ENCODE data around the gene RNF133.
"Not testable (repeated sequence)": the region's sequence is repeated elsewhere in the genome, so short reads cannot be mapped to it uniquely, and the experiment has no call there.

Gene RNF133

DNA sequence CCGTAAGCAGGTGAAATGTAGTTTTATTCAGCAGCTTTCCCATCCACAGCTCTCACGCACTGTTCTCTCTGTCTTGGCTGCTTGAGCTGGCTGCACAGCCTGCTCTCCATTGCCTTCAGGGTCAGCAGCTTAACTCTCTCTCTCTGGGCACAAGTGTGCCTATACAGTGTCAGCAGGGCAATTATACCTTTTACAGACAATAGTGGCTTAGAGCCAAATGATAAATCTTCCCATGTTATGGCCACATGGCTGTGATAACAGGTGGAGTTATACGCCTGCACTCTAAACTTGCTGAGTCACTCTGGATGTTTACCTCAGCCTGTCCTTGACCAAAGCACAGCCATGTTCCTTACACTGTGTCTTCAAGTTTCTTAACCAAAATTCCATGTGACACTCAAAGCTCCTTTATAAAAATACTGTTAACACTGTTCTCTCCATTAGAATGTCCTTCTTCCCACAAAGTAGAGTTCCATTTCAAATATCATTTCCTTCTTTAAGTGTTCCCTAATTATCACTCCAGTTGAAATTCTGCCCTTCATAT lies 6.1 kb downstream of the RNF133 start:
- H3K36me3 ChIP-seq (ENCODE audit: control insufficient read depth in 5 of 5, insufficient read depth in 5 of 5, low read length in 5 of 5), result no peaks in the 10 kb centered on the region
- no peak overlapping the region for H3K9ac ChIP-seq (ENCODE audit: low read length in 5 of 5)
- no peak overlapping the region for H3K4me3 ChIP-seq (ENCODE audit: low read depth in 1 of 5, low read length in 5 of 5)
- no peak overlapping the region for H3K27ac ChIP-seq (ENCODE audit: low read depth, low read length)
- H3K4me1 ChIP-seq (ENCODE audit: control insufficient read depth in 5 of 5, insufficient read depth in 5 of 5, low read length in 5 of 5), result no peaks in the 10 kb centered on the region
- H3K9me3 ChIP-seq (ENCODE audit: control insufficient read depth in 5 of 5, low read length in 5 of 5), result no peaks in the 10 kb centered on the region
- no peaks in the 10 kb centered on the region for H3K27me3 ChIP-seq (ENCODE audit: control insufficient read depth in 5 of 5, insufficient read depth in 4 of 5, low read length in 5 of 5)

DNA sequence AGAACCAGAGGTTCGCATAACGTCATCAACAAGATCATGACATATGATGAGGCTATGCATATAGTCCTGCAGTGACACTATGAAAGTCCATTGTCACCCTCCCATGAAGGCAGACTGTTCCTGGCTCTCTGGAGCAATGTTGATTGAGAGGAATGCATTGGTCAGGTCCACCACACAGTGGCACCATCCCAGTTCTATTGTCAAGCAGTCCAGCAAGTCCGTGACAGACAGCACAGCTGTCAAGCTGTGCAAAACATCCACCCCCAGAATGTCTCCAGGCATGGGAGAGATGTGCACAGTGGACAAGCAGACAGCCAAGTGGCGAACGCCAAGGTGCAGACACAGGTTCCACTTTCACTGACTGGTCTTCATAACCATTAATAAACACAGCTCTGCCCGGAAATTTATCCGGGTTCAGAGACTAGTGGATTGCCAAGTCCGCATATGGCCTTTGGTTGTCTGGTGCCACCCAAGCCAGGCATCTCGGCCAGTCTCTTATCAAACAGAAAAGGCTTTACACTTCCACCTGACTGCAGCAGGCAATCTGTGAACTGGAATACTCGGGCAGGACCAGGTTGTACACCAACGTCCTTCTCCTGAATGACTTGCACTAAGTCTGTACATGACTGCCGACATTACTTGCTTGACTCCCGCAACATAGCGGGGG lies 7.2 kb downstream of the RNF133 start:
- Histone ChIP-seq H3K27me3 (ENCODE audit: control insufficient read depth in 5 of 5, insufficient read depth in 4 of 5, low read length in 5 of 5) (no peaks in the 10 kb centered on the region), H3K9me3 (ENCODE audit: control insufficient read depth in 5 of 5, low read length in 5 of 5) (no peaks in the 10 kb centered on the region), H3K27ac (ENCODE audit: low read depth, low read length) (no peak overlapping the region), H3K4me3 (ENCODE audit: low read depth in 1 of 5, low read length in 5 of 5) (no peak overlapping the region), H3K9ac (ENCODE audit: low read length in 5 of 5) (no peak overlapping the region), H3K4me1 (ENCODE audit: control insufficient read depth in 5 of 5, insufficient read depth in 5 of 5, low read length in 5 of 5) (no peaks in the 10 kb centered on the region), H3K36me3 (ENCODE audit: control insufficient read depth in 5 of 5, insufficient read depth in 5 of 5, low read length in 5 of 5) (no peaks in the 10 kb centered on the region)

DNA sequence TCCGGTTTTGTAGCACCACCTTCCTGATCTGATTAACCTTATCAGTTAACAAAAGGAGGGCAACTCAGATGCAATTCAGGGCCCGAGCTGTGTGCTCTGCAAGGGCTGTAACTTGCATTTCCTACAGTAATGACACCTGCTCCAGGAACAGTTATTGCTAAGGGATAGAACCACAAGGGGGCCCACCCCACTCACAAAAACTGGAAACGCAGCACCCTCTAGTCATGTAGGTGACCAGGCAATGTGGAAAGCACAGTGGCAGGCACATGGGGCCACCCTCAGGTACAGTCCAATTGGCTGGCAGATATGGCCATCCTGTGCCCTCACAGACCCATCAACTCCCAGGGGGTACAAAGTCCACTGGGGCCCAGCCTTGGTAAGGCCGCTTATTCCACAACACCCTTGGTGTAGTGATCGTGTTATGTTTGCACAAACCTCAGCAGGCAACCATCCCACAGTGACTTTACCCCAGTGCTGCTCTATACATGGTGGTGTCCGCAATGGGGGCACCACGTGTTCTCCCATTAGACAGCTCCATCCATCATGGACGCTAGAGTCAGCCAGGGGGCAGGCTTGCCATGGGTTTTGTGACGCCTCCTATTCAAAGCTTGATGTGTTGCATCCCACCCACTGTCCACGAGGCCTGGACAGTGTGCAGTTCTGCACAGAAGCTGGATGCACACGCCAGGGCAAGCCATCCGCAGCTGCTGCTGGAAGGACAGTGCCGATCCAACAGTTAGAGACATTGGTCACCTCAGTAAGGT lies 9.4 kb downstream of the RNF133 start:
- no peaks in the 10 kb centered on the region for H3K9me3 ChIP-seq (ENCODE audit: control insufficient read depth in 5 of 5, low read length in 5 of 5)
- H3K4me3 ChIP-seq (ENCODE audit: low read depth in 1 of 5, low read length in 5 of 5), result no peak overlapping the region
- H3K36me3 ChIP-seq (ENCODE audit: control insufficient read depth in 5 of 5, insufficient read depth in 5 of 5, low read length in 5 of 5), result no peaks in the 10 kb centered on the region
- H3K9ac ChIP-seq (ENCODE audit: low read length in 5 of 5), result no peak overlapping the region
- H3K27me3 ChIP-seq (ENCODE audit: control insufficient read depth in 5 of 5, insufficient read depth in 4 of 5, low read length in 5 of 5), result no peaks in the 10 kb centered on the region
- H3K27ac ChIP-seq (ENCODE audit: low read depth, low read length), result no peak overlapping the region
- H3K4me1 ChIP-seq (ENCODE audit: control insufficient read depth in 5 of 5, insufficient read depth in 5 of 5, low read length in 5 of 5), result no peaks in the 10 kb centered on the region

GRCh38 chr7:122688400-122688998 lies 10.4 kb downstream of the RNF133 start:
- Histone ChIP-seq H3K9ac (ENCODE audit: low read length in 5 of 5) (no peak overlapping the region), H3K36me3 (ENCODE audit: control insufficient read depth in 5 of 5, insufficient read depth in 5 of 5, low read length in 5 of 5) (no peaks in the 10 kb centered on the region), H3K4me3 (ENCODE audit: low read depth in 1 of 5, low read length in 5 of 5) (no peak overlapping the region), H3K27ac (ENCODE audit: low read depth, low read length) (no peak overlapping the region), H3K4me1 (ENCODE audit: control insufficient read depth in 5 of 5, insufficient read depth in 5 of 5, low read length in 5 of 5) (no peaks in the 10 kb centered on the region), H3K27me3 (ENCODE audit: control insufficient read depth in 5 of 5, insufficient read depth in 4 of 5, low read length in 5 of 5) (no peaks in the 10 kb centered on the region), H3K9me3 (ENCODE audit: control insufficient read depth in 5 of 5, low read length in 5 of 5) (no peaks in the 10 kb centered on the region)

- H3K9me3 ChIP-seq (ENCODE audit: control insufficient read depth in 5 of 5, low read length in 5 of 5), result no peaks in the 10 kb centered on the region
- H3K27me3 ChIP-seq (ENCODE audit: control insufficient read depth in 5 of 5, insufficient read depth in 4 of 5, low read length in 5 of 5), result no peaks in the 10 kb centered on the region
- no peak overlapping the region for H3K27ac ChIP-seq (ENCODE audit: low read depth, low read length)
- H3K4me3 ChIP-seq (ENCODE audit: low read depth in 1 of 5, low read length in 5 of 5), result no peak overlapping the region
- H3K36me3 ChIP-seq (ENCODE audit: control insufficient read depth in 5 of 5, insufficient read depth in 5 of 5, low read length in 5 of 5), result no peaks in the 10 kb centered on the region
- H3K4me1 ChIP-seq (ENCODE audit: control insufficient read depth in 5 of 5, insufficient read depth in 5 of 5, low read length in 5 of 5), result no peaks in the 10 kb centered on the region
- H3K9ac ChIP-seq (ENCODE audit: low read length in 5 of 5), result no peak overlapping the region
Measured at GRCh38 chr7:122686360-122686878, 12.5 kb downstream of the RNF133 start.

DNA sequence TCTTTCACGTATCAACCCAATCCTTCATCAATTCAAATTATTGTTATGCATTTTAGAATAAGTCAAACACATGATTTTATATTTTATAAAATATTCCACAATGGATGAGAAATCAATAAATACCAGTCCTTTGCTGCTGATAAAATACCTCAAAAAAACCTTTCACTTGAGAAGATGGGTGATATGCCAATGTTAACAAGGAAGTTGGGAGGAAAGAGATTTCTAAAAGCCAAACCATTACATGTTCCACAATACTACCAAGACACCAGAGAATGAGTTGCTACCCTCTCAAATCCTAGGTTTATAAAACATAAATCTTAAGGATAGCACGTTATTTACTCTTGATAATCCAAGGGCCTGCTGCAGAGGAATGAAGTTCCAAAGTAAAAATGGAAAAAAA lies 14.4 kb downstream of the RNF133 start:
- Histone ChIP-seq H3K27me3 (ENCODE audit: control insufficient read depth in 5 of 5, insufficient read depth in 4 of 5, low read length in 5 of 5) (no peaks in the 10 kb centered on the region), H3K4me1 (ENCODE audit: control insufficient read depth in 5 of 5, insufficient read depth in 5 of 5, low read length in 5 of 5) (no peaks in the 10 kb centered on the region), H3K9ac (ENCODE audit: low read length in 5 of 5) (no peak overlapping the region), H3K4me3 (ENCODE audit: low read depth in 1 of 5, low read length in 5 of 5) (no peak overlapping the region), H3K9me3 (ENCODE audit: control insufficient read depth in 5 of 5, low read length in 5 of 5) (no peaks in the 10 kb centered on the region), H3K36me3 (ENCODE audit: control insufficient read depth in 5 of 5, insufficient read depth in 5 of 5, low read length in 5 of 5) (no peaks in the 10 kb centered on the region), H3K27ac (ENCODE audit: low read depth, low read length) (no peak overlapping the region)

GRCh38 chr7:122682815-122683550 lies 15.9 kb downstream of the RNF133 start:
- no peaks in the 10 kb centered on the region for H3K27me3 ChIP-seq (ENCODE audit: control insufficient read depth in 5 of 5, insufficient read depth in 4 of 5, low read length in 5 of 5)
- H3K9ac ChIP-seq (ENCODE audit: low read length in 5 of 5), result no peak overlapping the region
- no peaks in the 10 kb centered on the region for H3K4me1 ChIP-seq (ENCODE audit: control insufficient read depth in 5 of 5, insufficient read depth in 5 of 5, low read length in 5 of 5)
- H3K27ac ChIP-seq (ENCODE audit: low read depth, low read length), result no peak overlapping the region
- H3K36me3 ChIP-seq (ENCODE audit: control insufficient read depth in 5 of 5, insufficient read depth in 5 of 5, low read length in 5 of 5), result no peaks in the 10 kb centered on the region
- H3K9me3 ChIP-seq (ENCODE audit: control insufficient read depth in 5 of 5, low read length in 5 of 5), result no peaks in the 10 kb centered on the region
- no peak overlapping the region for H3K4me3 ChIP-seq (ENCODE audit: low read depth in 1 of 5, low read length in 5 of 5)

- H3K4me3 ChIP-seq (ENCODE audit: low read depth in 1 of 5, low read length in 5 of 5); H3K4me1 ChIP-seq (ENCODE audit: control insufficient read depth in 5 of 5, insufficient read depth in 5 of 5, low read length in 5 of 5); H3K36me3 ChIP-seq (ENCODE audit: control insufficient read depth in 5 of 5, insufficient read depth in 5 of 5, low read length in 5 of 5); H3K27me3 ChIP-seq (ENCODE audit: control insufficient read depth in 5 of 5, insufficient read depth in 4 of 5, low read length in 5 of 5); H3K9me3 ChIP-seq (ENCODE audit: control insufficient read depth in 5 of 5, low read length in 5 of 5); H3K9ac ChIP-seq (ENCODE audit: low read length in 5 of 5); H3K27ac ChIP-seq (ENCODE audit: low read depth, low read length): not testable (repeated sequence)
Measured at GRCh38 chr7:122681186-122681585, 17.7 kb downstream of the RNF133 start.

DNA sequence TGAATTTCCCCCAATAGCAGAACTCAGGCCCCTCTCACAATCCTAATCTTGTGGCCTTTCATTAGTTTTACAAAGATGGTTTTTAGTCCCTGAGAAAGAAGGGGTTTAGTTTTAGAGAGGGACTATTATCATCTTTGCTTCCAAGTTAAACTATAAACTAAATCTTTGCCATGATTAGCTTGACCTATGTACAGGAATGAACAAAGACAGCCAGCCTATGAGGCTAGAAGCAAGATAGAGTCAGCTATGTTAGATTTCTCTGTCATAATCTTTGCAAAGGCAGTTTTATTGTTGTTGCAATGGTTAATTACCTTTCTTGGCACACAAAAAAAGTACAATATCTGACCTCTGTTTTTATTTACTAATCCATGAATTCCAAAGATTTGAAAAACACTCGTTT lies 19.1 kb downstream of the RNF133 start:
- Histone ChIP-seq H3K27me3 (ENCODE audit: control insufficient read depth in 5 of 5, insufficient read depth in 4 of 5, low read length in 5 of 5) (no peaks in the 10 kb centered on the region), H3K36me3 (ENCODE audit: control insufficient read depth in 5 of 5, insufficient read depth in 5 of 5, low read length in 5 of 5) (no peaks in the 10 kb centered on the region), H3K9me3 (ENCODE audit: control insufficient read depth in 5 of 5, low read length in 5 of 5) (no peaks in the 10 kb centered on the region), H3K4me1 (ENCODE audit: control insufficient read depth in 5 of 5, insufficient read depth in 5 of 5, low read length in 5 of 5) (peaks cover 0 to 3% (median under 1%) of the 10 kb centered on the region in 5 donors), H3K4me3 (ENCODE audit: low read depth in 1 of 5, low read length in 5 of 5) (no peak overlapping the region), H3K27ac (ENCODE audit: low read depth, low read length) (no peak overlapping the region), H3K9ac (ENCODE audit: low read length in 5 of 5) (no peak overlapping the region)
